Nephron progenitor cell (in vitro differentiated cells): ENCODE results near the gene ARID1B.

Experiments used
- DNase-seq: peaks from one replicate; pipeline ENCODE4 v3.0.0; 2021
- H3K27ac Mint-ChIP-seq: 2 replicates; pipeline ENCODE4 v1.8.0; 2021; ENCODE audit warnings: mild to moderate bottlenecking, moderate library complexity, mixed read lengths
- H3K27me3 Mint-ChIP-seq: 2 replicates; pipeline ENCODE4 v1.8.0; 2021; ENCODE audit warnings: mild to moderate bottlenecking, low read depth, mixed read lengths; ENCODE audit not compliant: poor library complexity
- H3K36me3 Mint-ChIP-seq: 2 replicates; pipeline ENCODE4 v1.8.0; 2021; ENCODE audit warnings: low read depth, mixed read lengths
- H3K4me1 Mint-ChIP-seq: 2 replicates; pipeline ENCODE4 v1.8.0; 2021; ENCODE audit warnings: mixed read lengths
- H3K4me3 Mint-ChIP-seq: 2 replicates; pipeline ENCODE4 v1.8.0; 2021; ENCODE audit warnings: mild to moderate bottlenecking, moderate library complexity, mixed read lengths
- H3K9me3 Mint-ChIP-seq: 2 replicates; pipeline ENCODE4 v1.8.0; 2021; ENCODE audit warnings: mild to moderate bottlenecking, moderate library complexity, mixed read lengths
- CTCF ChIP-seq: fragments of 200-600 bp; sonication (generic); IDR thresholded peaks from 2 replicates; pipeline ENCODE4 v1.5.0; 2021; ENCODE audit warnings: antibody characterized with exemption

Gene ARID1B

GRCh38 chr6:156961282-156961892 lies 184.2 kb downstream of the ARID1B start:
- H3K36me3 Mint-ChIP-seq = peaks cover 24% of the 10 kb centered on the region
- H3K4me3 Mint-ChIP-seq = no peak overlapping the region

GRCh38 chr6:156963712-156964700 lies 186.8 kb downstream of the ARID1B start:
- Mint-ChIP-seq H3K4me1 (peaks cover 26% of the 10 kb centered on the region), H3K27ac (peak overlapping the region; percentile 75), H3K9me3 (no peaks in the 10 kb centered on the region), H3K4me3 (no peak overlapping the region), H3K27me3 (no peaks in the 10 kb centered on the region), H3K36me3 (peaks cover 18% of the 10 kb centered on the region)
- no peak for TF ChIP-seq CTCF
- no peak for DNase-seq

More at GRCh38 chr6:156961282-156961892, 184.2 kb downstream of the ARID1B start:
- no peak for DNase-seq
- H3K4me1 Mint-ChIP-seq = peaks cover 17% of the 10 kb centered on the region
- no peak overlapping the region for H3K27ac Mint-ChIP-seq
- no peaks in the 10 kb centered on the region for H3K27me3 Mint-ChIP-seq
- TF ChIP-seq CTCF = no peak
- no peaks in the 10 kb centered on the region for H3K9me3 Mint-ChIP-seq

DNA sequence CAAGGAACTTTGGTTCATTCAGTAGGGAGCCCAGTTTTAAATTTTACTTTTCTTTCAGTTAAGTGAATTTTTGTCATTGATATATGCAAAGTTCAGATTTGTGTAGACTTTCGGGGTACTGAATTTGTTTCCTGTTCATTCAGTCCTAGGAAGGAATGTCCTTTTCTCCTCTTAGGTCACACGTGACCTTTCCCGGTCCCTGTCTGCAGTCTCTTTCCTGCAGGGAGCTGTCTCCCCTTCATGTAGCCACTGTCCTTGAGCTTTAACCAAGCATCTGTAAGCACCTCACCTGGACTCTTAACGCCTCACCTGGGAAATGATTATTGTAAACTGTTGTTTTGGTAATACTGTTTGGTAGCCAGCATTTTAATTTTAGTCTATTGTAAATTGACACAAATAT lies 190.7 kb downstream of the ARID1B start:
- peaks cover 53% of the 10 kb centered on the region for H3K4me1 Mint-ChIP-seq
- DNase-seq = no peak
- no peaks in the 10 kb centered on the region for H3K27me3 Mint-ChIP-seq
- H3K36me3 Mint-ChIP-seq = peaks cover 4% of the 10 kb centered on the region
- no peak for TF ChIP-seq CTCF
- H3K4me3 Mint-ChIP-seq = no peak overlapping the region
- no peak overlapping the region for H3K27ac Mint-ChIP-seq
- H3K9me3 Mint-ChIP-seq = no peaks in the 10 kb centered on the region

- no peak for TF ChIP-seq CTCF
- Mint-ChIP-seq H3K27me3 (no peaks in the 10 kb centered on the region), H3K9me3 (no peaks in the 10 kb centered on the region), H3K4me1 (peaks cover 60% of the 10 kb centered on the region), H3K4me3 (no peak overlapping the region), H3K27ac (peak overlapping the region; percentile 49), H3K36me3 (no peaks in the 10 kb centered on the region)
- DNase-seq = no peak
Measured at GRCh38 chr6:156969233-156969632, 192.1 kb downstream of the ARID1B start.

GRCh38 chr6:156970595-156971112 lies 193.5 kb downstream of the ARID1B start:
- no peak overlapping the region for H3K4me3 Mint-ChIP-seq
- peaks cover 72% of the 10 kb centered on the region for H3K4me1 Mint-ChIP-seq
- no peaks in the 10 kb centered on the region for H3K36me3 Mint-ChIP-seq
- H3K27me3 Mint-ChIP-seq = no peaks in the 10 kb centered on the region
- no peak overlapping the region for H3K27ac Mint-ChIP-seq
- DNase-seq = no peak
- no peaks in the 10 kb centered on the region for H3K9me3 Mint-ChIP-seq
- TF ChIP-seq CTCF = no peak
